ELR (cell line): ENCODE data around the gene MLLT3.

Experiments
- DNase-seq: peaks from one replicate; pipeline ENCODE4 v3.0.0-alpha.2; 2015; ENCODE audit warnings: low read depth

The MLLT3 gene

DNA sequence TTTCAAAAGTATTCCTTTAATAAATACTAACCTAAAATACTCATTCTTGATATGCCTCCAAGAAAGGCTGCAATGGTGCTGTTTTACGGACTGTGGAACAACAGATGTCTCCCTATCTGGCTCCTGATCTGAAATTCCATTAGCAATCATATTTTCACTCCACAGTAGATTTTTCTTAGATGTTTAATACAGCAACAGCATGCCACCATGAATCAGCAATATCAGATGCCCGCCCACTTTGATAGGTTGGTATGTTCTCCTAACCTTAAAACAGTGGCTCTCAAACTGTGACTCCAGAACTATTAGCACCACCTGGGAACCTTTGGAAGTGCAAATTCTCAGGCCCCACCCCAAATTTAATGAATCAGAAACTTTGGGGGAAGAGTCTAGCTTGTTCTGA, 110.2 kb downstream of the MLLT3 start:
- peak; percentile 47 for DNase-seq

DNA sequence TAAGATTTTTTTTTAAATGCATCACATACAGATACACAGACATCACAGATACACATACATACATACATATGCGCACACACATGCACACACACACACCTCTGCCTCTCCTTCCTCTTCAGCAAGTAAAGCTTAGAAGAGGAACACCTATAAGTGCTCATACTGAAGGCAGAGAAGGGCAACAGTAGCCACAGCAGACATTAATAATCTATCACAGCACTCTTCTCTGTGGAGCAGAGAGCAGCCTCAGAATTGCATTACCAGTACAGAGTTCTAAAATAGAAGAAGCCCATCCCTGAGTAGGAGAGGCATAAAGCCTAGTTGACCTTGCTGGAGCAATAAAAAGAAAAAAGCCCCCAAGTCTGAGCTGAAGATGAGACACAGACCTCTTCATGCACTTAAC, 110.6 kb downstream of the MLLT3 start:
- DNase-seq: peak; percentile 6

DNA sequence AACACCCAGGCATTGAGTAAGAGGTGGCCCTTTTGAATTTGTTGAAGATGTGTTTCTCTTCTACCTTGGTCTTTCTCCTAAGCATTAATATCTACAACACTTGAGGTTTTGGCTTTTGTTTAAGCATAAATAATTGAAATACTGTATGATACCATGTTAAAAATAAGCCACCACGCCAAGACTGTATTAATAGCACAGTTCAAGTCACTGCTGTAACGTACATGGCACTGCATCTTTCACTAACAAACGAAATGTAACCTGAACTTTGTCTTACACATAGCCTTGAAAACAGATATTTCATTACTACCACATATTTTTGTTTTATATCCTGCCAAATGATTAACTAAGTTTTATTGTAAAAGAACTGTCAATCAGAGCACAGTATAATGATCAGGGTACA, 112.8 kb downstream of the MLLT3 start:
- no peak for DNase-seq

DNA sequence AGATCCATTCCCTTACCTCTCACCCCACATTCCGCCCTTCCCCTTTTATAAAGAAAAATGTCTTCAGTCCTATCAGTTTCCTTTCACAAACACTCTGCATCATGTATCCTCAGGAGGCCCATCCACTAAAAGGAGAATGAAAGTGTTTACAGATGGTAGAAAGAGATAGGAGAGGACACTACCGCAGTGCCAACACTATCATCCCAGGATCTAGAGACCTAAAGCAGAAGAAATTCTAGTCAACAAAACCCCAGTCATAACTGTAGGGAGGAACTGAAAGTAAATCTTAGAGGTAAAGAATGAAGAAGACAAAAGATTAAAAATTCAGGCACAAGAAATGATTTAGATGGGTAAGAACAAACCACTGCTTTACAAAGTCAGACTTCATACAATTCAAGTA, 114.1 kb downstream of the MLLT3 start:
- DNase-seq: peak; percentile 28

DNA sequence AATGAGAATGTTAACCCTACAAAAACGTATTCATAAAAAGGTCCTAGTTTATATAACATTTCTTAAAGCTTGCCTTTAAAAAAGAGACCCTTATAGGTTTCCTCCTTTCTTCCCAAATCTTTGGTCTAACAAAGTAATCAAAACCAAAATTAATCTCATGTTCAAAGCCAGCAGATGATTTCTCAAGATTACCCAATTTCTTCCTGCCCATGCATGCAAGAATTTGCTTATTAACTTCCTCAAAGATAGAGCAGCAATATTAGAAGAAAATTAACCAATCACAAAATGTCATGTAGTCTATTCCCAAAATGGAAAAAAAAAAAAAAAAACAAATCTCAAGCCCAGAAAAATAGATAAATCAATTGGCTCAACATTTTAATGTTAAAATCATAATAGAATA, 114.9 kb downstream of the MLLT3 start:
- DNase-seq: no peak

DNA sequence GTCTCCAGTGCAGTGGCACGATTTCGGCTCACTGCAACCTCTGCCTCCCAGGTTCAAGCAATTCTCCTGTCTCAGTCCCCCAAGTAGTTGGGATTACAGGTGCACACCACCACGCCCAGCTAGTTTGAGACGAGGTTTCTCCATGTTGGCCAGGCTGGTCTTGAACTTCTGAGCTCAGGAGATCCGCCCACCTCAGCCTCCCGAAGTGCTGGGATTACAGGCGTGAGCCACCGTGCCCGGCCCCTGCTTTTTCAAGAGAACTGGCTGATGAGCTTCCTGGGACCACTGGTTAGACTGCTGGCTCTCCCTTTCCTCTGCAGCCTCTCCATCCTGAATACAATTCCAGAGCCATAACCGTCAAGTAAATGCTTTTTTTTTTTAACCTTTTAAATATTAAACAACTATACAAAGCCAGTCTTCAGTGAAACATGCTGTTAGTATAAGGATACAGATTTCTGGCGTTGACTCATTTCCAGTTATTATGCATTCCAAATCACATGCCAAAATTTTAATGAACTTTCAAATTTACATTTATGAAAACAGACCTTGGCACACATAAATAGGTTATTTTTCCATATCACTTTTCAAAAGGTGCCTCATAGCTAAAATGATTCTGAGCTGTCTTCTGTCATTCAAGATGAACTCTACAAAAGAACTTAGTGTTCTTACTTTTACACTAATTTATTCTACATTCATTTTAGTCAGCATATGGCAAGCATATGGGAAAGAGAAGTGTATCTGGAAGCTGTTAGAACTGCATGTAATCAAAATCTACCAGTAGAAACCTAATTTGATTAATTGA, 116.0 kb downstream of the MLLT3 start:
- DNase-seq: no peak

DNA sequence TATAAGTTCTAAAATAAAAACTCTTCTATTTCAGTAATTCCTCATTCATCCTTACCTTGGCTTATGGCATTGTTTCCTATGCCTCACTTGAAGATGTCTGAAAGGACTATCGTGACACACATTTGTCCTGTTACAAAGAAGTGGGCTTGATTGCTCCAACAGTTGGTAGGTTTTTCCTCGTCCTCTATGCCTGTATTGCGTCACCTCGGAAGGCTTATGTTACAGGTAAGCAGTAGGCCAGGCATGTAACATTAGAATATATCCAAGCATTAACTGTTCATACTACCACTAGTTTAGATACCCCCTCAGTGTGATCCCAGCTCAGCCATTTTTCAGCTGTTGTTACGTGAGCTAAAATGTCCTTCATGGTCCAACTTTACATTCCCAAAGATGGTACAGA, 116.7 kb downstream of the MLLT3 start:
- DNase-seq: no peak

DNA sequence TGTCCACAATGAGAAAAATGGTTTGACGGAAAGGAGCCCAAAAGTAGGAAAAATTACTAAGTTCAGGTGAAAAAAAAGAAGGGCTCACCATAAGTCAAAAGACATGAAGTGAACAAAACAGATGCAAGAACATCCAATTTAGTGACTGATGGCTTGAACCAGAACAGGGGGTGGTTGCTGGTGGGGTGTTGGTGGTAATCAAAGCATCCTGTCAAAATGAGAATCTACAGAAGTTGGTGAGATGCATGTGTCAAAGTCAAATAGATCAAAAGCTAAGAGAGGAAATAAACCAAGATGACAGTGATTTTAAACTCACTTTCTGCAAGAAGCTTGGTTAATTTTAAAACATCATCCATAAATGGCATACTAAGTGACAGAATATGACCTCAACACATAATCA, 117.4 kb downstream of the MLLT3 start:
- DNase-seq: no peak

DNA sequence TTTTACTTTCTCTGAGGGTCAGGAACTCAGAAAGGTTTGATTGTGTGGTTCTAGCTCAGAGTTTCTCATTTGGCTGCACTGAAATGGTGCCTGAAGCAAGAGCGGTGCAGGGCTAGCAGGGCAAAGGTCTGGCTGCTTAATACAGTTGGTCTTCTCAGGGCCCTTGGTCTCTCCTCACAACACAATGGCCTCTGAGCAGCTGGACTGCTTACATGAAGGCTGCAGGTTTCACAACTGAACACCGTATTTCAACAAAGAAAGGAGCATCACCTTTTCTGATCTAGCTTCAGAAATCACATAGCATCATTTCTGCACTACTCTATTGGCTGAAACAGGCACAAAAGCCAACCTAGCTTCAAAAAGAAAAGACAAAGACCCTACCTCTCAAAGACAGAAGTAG, 122.2 kb downstream of the MLLT3 start:
- DNase-seq: no peak

DNA sequence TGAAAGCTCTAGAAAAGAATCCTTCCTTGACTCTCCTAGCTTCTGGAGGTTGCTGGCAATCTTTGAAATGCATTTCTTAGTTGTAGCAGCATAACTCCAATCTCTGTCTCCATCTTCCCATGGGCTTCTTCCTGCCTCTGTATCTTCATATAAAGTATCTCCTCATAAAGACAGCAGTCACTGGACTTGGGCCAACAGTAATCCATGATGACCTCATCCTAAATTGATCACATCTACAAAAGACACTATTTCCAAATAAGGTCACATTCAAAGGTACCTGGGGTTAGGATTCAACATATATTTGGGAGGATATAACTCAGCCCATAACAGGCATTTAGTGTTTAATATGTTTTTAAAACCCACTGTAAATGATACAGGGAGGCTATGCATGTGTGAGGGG, 123.3 kb downstream of the MLLT3 start:
- DNase-seq: no peak

DNA sequence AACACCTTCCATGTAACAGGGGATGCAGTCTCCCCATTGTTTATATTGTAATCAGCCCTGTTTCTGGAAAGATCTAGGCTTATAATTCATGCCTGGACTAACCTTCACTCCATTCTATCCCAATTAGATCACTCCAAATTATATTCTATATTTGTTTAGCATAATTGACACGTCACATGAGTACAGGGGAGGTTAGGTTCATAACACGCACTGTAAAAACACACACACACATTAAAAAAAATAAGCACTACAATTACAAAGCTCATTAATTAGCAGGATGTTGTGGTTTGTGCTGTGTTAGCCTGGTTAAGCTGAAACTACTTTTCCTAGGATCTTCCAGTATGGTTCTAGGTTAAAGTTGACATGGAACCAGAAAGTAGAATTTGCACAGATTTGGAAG, 126.0 kb downstream of the MLLT3 start:
- DNase-seq: no peak

DNA sequence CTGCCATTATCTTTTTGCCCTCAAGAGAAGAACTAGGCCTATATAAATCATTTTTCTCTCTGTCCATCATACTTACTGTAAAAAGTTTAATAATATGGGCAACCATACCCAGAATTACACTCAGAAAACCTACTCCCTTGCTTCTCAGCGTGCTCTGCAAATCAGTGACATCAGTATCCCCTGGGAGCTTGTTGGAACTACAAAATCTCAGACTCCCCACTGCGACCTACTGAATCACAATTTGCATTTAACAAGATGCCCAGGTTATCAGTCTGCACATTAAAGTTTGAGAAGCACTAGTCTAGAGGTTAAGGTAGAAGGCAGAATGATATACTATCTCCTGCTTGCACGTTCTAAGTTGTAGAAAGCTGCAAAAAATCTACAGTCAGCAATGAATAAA, 127.2 kb downstream of the MLLT3 start:
- DNase-seq: no peak

DNA sequence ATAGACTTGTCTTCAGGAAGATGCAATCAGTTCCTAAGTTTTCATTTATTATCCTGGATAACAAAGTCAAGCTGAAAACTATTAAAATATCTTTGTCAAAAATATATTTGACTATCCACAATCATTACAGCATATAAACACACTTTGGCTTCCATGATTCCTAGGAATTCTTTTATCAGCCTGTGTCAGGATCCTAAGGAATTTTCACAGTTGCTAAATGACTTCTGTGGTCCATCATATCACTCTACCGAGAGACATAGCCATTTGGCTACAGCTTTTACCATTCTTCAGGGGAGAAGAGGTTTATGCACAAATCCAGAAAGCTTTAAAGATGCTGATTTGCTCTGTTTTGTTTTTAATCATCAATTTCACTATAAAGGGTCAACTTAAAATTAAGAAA, 128.3 kb downstream of the MLLT3 start:
- no peak for DNase-seq

DNA sequence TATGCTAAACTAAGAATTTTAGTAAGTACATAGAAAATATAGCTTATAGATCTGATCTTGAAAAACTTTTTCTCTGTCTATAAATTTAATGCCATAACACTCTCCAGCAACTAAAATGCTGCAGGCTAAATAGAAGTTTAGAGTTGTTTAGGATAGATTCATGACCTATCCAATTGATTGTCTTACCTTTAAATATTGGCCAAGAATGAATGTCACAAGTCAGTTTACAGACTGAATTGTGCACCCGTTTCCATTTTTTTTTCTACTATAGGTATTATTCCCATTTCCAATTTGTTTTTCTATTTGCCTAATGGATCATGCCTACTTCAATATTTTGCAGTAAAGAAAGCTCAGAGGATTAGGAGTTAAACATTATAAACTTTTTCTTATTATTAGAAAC, 129.5 kb downstream of the MLLT3 start:
- DNase-seq: no peak

DNA sequence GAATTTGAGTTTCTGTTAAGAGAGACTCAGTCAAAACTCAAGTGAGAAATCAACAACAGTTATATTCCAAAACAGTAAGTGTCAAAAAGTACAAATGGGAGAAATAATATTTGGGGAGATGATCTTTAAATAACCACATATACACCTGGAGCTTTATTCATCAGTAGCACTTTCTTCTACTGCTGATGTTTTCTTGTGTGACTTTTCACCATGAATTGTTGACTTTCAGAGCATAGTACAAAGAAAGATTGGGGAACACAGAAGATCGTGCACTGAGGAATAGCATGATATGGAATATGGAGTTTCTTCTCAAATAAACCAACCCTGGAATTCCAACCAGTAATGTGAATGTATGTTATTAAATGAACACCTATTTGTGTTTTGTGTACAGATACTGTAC, 130.7 kb downstream of the MLLT3 start:
- no peak for DNase-seq

DNA sequence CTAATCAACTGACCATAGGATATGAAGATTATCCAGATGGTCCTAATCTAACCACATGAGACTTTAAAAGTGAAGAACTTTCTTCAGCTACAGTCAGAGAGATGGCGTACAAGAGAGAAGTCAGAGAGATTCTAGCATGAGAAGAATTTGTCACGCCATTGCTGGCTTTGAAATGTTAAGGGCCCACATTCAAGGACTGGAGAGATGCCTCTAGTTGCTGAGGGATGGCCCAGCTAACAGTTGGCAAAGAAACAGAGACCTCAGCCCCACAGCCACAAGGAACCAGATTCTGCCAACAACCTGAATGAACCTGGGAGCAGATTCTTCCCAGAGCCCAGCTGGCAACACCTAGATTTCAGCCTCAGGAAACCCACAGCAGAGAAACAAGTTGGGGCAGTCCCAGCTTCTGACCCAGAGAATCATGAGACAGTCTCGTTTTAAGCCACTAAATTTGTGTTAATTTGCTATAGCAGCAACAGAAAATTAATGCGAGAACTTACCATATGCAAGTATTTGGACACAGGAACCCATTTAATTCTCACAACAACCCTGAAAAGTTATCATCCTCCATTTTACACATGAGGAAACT, 132.0 kb downstream of the MLLT3 start:
- no peak for DNase-seq

DNA sequence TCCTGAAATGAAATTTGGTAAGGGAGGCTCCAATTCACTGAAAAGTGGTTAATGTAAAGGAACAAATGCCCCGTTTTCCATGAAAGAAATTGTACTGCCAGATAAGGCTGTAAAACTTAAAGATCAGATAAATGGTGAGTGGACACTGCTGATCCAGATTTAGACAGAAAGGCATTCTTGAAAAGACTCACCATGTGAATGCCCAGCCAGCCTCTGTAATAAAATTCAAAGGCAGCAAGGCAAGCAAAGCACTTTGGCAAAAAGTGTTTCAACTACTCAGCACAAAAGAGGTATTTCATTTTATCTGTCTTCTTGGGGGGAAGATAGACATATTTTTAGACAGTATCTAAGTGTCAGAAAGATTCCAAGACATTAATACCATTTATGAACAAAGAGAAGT, 133.6 kb downstream of the MLLT3 start:
- no peak for DNase-seq

DNA sequence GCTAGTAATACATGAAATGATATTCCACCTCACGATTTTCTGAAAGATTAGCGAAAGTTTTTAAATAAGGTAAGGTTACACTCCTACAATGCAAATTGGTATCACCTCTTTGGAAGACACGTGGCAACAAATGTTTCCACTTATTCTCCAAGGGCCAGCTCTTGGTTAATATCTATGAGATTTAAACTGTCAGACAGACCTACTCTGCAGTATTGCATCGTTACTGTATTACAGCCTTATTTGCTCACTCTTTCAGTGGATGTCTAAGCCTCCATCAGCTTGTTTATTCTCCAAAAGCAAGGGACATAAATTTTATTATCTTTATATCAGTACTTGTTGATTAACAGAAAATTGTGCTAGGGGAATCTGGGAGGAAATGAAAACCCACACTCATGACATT, 135.7 kb downstream of the MLLT3 start:
- DNase-seq: no peak

DNA sequence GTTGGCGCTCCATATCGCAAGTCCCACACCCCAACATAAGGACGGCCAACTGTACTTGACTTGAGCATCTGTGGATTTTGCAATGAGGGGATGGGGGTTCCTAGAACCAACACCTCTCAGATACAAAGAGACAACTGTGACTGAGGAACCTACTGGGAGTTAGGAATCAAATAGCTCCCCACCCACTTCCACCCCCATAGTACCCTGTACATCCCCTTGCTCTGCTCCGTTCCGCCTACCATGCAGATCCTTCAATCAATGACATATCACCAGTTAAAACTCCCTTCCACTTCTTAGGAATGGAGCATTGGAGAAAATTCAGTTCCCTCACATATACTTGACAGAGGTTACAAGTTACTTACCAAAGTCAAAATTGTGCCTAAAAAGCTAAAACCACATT, 140.9 kb downstream of the MLLT3 start:
- DNase-seq: no peak

DNA sequence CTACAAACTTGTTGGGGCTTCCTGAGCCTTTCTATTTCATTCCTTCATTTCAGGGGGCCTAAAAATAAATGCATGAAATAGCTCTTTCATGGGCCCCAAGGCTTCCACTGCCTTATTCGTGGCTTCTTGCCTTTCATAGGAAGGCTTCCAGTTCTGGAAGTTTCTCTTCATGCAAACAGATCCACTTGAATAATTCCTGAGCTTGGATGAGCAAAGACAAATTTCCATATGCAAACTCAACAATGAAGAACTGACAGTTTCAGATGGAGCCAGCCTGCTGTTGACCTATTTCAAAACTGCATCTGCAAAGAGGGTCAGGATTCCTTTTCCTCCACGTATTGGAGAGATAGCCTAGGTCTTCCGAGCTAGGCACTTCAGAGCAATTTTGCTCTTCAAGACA, 142.1 kb downstream of the MLLT3 start:
- no peak for DNase-seq

DNA sequence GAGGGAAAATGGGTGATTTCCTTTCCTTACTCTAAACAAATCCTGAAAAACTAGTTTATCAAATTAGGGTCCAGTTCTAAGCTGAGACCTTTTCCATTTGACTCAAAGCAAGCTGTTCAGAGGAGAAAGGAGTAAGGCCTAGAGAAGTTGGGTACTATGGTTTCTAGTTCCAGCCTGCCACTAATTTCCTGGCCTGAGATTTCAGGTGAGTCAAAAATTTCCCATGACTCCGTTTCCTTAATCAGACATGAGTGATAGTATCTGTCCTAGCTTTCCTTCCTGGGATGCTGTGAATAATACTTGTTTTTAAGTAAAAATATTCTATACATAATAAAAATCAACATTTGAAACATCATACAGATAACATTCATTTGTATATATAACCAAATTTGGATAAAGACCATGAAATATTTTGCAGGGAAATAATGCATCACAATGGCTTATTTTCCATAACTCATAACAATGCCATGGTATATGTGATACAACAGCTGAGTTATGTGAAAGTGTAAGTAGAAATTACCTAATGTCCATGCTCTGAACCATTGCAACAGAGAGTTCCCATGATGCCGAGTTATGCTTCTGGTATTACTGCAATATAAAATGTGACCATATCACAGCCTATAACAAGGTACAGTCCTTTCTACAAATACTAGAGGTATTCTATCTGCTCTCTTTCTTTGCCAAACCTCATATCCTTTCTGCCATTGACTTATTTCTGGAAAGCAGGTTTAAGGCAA, 142.7 kb downstream of the MLLT3 start:
- DNase-seq: no peak

DNA sequence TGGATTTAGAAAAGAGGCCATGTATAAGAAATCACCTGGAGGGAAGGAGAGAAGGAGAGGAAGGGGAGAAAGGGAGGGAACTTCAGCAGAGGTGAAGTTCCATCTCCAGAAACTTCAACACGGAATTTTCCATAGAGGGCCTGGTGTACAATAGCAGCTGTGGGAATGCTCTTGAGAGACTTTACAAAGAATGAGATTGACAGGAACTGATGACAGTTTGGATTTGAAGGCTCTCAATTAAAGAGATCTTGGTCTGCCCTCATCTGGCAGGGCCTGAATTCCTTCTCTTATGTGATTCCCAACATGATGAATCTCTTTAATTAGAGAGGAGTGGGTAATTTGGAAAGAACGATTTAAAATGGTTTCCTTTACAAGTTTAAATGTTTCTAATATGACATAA, 143.5 kb downstream of the MLLT3 start:
- no peak for DNase-seq

DNA sequence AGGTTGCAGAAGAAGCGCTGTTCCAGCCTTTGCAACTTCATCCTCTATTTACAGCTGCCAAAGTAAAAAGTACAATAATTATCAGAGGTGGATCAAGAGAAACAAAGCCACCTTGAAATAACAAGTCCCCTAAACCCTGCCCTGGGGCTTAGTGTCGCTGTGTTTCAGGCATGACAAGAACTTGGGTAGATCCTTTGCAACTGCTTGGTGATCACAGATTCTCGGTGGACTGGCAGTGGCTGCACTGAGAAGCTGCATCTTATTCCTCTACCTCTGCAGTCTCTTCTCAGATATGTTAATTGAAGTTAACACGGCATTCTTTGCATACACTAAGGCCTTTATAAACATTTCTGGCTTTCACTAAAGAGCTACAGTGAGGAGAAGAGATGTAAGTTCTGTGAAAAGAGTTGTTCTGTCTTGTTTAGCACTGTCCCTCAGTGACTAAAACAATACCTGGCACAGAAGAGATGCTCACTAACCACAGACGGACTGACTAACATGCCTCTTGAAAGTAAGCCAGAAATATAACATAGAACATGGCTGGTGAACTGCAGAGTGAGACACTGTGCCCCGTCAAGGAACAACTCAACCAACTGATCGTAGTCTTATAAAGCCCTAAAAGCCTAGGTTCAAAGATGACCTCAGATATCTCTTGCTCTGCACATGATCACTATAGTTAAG, 144.2 kb downstream of the MLLT3 start:
- peak; percentile 19 for DNase-seq
